Activated naive CD8-positive, alpha-beta T cell (primary cell): ENCODE measurements around the gene ANKRD23.
A peak's percentile ranks its signal among the peaks of the same experiment; 100 is the strongest.
"Not testable (repeated sequence)": the region's sequence is repeated elsewhere in the genome, so short reads cannot be mapped to it uniquely, and the experiment has no call there.

Experiments
- H3K27ac Mint-ChIP-seq: one replicate; pipeline ENCODE4 v1.8.0; 2021; ENCODE audit warnings: mixed read lengths
- H3K27me3 Mint-ChIP-seq: one replicate; pipeline ENCODE4 v1.8.0; 2021; ENCODE audit warnings: mixed read lengths
- H3K36me3 Mint-ChIP-seq: one replicate; pipeline ENCODE4 v1.8.0; 2021; ENCODE audit warnings: mixed read lengths
- H3K4me1 Mint-ChIP-seq: one replicate; pipeline ENCODE4 v1.8.0; 2021; ENCODE audit warnings: low read depth, mixed read lengths
- H3K4me3 Mint-ChIP-seq: one replicate; pipeline ENCODE4 v1.8.0; 2021; ENCODE audit warnings: mild to moderate bottlenecking, mixed read lengths
- H3K9me3 Mint-ChIP-seq: one replicate; pipeline ENCODE4 v1.8.0; 2021; ENCODE audit warnings: low read depth, mixed read lengths

ANKRD23 gene

DNA sequence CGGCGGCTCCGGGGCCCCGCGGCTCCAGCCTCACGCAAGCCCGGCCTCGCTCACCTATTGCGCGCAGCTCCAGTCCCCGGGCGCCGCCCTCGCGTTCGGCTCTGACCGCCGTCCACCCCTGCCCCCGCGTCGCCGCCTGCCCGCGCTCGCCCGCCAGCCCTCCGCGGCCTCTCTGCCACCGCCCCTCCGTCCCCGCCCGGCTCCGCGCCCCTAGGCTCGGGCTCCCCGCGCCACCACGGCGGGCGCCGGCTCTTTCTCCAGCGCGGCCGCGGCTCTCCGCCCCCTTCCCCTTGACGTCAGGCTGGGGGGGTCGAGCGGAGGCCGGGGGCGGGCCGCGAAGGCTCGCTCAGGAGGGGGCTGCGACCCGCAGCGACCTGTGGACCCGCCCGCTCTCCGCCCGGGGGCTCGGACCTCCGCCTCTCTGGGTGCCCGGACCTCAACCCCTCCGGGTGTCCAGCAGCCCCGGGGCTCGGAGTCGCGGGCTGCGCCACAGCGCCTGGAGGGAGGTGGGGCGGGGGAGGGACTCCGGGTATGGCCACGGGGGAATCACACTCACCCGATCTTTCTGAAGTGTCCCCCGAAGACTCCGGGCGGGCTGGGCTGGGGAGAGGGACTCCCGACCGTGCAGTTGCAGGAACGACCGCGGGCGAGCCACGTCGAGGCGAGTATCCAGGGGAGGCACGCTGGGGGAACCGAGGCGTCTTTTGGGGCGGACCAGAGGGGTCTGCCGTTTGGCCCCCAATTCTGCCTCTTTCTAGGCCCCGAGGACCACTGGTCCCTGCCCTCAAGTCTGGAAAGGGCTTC, 26.2 kb upstream of the ANKRD23 start, which contains the start of gene SEMA4C:
SEMA4C (minus strand) TSS at position 259 of the 804 bp plus-strand sequence. CDS start 2,194 bp downstream, outside the sequence.
- Mint-ChIP-seq H3K27me3 (no peaks in the 10 kb centered on the region), H3K4me1 (peaks cover 45% of the 10 kb centered on the region), H3K9me3 (no peaks in the 10 kb centered on the region), H3K4me3 (peak within 1 kb of the TSS; percentile 87), H3K36me3 (no peaks in the 10 kb centered on the region), H3K27ac (peak within 1 kb of the TSS; percentile 64)

DNA sequence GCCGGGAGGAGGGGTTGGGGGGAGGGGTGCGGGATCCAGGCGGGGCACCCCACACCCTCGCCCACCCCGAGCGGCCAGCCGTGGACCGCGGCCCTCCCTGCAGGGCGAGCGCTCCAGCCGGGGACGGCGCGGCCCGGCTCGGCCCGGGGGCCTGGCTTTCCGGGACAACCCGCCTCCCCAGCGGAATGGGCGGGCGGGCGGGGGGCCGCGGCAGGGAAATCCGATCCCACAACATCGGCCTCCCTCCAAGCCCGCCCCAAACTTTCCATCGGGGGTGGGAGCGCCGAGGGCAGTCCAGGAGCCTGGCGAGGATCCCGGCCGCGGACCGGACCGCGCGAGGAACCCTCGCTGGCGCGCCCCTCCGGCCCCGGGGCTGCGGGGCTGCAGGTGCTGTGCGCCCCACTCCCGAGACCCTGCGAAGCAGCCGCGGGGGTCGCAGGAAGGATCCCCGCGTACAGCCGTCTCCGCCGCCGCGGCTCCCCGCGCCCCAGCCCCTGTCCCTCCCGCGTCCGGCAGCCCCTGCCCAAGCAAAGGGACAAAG, 25.5 kb upstream of the ANKRD23 start:
- peaks cover 39% of the 10 kb centered on the region for H3K4me1 Mint-ChIP-seq
- no peaks in the 10 kb centered on the region for H3K9me3 Mint-ChIP-seq
- no peak overlapping the region for H3K4me3 Mint-ChIP-seq

DNA sequence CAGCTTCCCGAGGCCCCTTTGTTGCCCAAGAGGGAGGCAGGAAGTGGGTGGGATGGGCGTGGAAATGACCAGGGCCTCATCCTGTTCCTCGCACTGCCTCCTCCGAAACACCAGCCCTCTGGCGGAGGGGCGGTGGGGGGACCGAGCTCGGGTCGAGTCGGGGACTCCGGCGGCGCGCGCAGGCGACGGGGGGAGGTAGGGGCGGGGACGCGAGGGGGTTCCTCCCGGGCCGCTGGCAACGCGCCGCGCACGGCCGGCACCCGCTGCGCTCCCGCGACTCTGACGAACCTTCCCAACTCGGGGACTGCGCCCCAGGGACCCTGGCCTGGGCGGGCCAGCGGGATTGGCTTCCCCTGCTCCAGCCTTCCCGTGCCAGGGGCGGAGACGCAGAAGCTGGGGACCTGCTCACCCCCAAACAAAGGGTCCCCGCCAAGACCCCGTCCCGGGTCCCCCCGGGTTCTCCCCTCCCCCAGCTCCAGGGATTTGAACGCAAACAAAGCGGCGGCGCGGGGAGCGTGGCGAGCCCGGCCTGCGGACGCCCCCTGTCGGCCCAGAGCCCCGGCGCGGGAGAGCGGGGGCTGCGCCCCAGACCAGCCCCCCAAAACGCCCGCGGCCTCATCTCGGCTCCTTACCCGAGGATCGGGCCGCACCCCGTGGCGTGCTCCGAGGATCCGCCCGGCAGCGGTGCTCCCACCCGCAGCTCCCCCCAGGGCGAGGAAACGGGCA, 24.9 kb upstream of the ANKRD23 start:
- H3K27me3 Mint-ChIP-seq, result no peaks in the 10 kb centered on the region
- H3K4me3 Mint-ChIP-seq, result peak overlapping the region; percentile 86
- H3K9me3 Mint-ChIP-seq, result no peaks in the 10 kb centered on the region
- H3K36me3 Mint-ChIP-seq, result no peaks in the 10 kb centered on the region
- H3K27ac Mint-ChIP-seq, result no peak overlapping the region
- H3K4me1 Mint-ChIP-seq, result peaks cover 33% of the 10 kb centered on the region

More for the DNA sequence above, 25.5 kb upstream of the ANKRD23 start:
- Mint-ChIP-seq H3K36me3 (no peaks in the 10 kb centered on the region), H3K27me3 (no peaks in the 10 kb centered on the region), H3K27ac (no peak overlapping the region)

DNA sequence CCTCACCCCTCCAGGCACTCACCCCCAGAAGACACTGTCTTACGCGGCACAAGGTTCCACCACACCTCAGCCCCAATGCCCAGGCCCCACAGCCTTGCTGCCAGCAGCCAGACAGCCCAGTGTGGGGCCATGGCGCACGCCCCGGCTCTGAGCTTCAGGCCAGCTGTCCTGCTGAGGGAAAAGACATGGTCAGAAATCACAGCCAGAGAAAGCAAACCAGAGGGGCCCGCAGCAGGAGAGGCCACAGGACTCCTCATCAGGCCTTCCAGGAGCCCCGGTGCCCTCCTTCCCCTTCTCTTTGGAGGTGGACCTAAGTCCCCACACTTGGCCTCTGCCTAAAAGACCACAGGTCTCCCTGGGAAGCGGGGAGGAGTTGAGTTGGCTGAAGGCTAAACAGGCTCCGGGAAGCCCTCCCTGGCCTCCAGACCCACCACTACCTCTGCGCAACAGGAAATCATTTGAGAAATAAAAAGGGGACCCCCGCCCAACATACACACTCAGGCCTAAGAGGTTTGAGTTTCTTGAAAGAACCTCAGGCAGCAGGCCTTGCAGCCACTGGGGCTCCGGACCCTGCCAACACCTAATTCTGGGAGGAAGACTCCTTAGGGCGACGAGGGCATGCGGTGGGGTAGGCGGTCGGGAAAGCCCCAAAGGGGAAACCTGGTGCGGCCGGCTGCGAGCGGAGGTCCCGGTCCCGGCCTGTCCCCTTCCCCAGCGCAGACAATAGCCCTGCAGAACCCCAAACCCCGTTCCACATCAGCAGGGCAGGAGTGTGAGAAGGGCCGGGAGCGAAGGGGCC, 24.1 kb upstream of the ANKRD23 start:
- H3K27ac Mint-ChIP-seq, result peak overlapping the region; percentile 75
- no peaks in the 10 kb centered on the region for H3K9me3 Mint-ChIP-seq
- no peaks in the 10 kb centered on the region for H3K36me3 Mint-ChIP-seq
- H3K27me3 Mint-ChIP-seq, result no peaks in the 10 kb centered on the region
- peak overlapping the region; percentile 86 for H3K4me3 Mint-ChIP-seq
- peaks cover 26% of the 10 kb centered on the region for H3K4me1 Mint-ChIP-seq

DNA sequence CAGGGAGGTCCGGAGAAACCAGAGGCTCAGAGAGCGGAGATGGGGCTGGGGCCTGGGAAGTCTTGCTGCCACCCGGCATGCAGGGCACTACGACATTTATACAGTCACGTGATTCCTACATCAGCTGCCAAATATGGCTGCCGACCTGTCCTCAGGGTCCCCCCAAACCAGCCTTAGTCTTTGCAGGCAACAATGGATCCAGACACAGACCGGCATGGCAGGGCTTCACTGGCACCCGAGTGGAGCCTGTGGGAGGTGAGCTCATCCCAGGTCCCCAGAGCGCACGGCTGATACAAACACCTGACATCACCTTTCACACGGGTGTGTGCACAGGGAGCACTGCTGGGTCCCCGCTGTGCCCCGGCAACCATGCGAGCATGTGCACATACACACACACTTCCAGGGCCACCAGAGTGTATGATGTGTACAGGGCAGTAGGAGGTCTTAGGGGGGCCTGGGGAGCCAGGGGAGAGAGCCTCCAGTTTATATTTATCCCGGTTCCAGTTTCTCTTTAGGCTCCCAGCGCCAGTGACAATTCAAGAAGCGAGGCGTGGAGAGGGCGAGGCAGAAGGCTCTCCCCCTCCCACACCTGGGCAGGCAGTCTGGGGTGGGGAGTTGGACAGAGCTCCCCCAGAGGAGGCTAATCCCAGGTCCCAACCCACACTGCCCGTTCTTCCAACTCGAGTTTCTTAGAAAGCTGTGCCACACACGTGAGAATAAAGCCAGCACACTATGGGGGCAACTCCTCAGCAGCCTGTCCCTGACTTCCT, 23.4 kb upstream of the ANKRD23 start:
- H3K27ac Mint-ChIP-seq, result peak overlapping the region; percentile 75
- peak overlapping the region; percentile 86 for H3K4me3 Mint-ChIP-seq
- H3K9me3 Mint-ChIP-seq, result no peaks in the 10 kb centered on the region
- H3K4me1 Mint-ChIP-seq, result peaks cover 25% of the 10 kb centered on the region
- no peaks in the 10 kb centered on the region for H3K27me3 Mint-ChIP-seq
- no peaks in the 10 kb centered on the region for H3K36me3 Mint-ChIP-seq

DNA sequence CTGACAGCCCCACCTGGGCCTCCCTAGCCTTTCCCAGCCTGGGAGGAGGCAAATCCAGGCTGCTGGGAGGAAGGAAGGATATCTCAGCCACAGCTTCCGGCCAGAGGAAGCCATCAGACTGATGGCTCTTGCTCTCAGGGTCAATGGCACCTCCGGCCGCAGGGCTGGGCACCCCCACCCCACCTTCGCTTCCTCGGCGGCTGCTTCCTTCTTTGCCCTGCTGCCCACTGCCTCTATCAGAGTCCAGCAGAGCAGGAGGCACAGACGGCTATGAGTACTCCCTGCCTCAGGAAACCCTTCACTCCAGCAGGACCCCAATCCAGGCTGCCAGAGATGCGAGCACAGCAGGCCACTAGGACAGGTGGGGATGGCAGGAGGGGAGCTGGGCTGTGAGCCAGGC, 22.8 kb upstream of the ANKRD23 start:
- H3K27ac Mint-ChIP-seq, result no peak overlapping the region
- H3K27me3 Mint-ChIP-seq, result no peaks in the 10 kb centered on the region
- no peaks in the 10 kb centered on the region for H3K9me3 Mint-ChIP-seq
- H3K4me3 Mint-ChIP-seq, result peak overlapping the region; percentile 40
- H3K4me1 Mint-ChIP-seq, result peaks cover 25% of the 10 kb centered on the region
- H3K36me3 Mint-ChIP-seq, result no peaks in the 10 kb centered on the region

DNA sequence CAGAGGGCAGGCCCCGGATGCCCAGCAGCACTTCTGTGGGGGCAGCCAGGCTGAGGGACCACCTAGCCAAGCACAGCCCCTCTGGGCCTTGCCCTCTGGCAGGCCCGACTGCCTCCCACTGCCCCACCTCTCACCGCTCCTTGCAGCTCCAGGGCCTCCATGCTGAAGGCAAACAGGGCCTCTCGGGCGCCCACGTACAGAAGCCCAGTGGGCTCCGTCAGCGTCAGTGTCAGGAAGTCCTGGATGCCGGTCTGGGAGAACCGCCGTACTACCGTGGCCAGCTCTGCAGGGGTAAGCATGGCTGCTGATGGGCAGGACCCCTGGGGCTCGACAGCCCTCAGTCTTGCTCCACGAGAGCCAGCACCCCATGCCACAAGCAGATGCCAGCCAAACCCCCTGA, 22.3 kb upstream of the ANKRD23 start:
- Mint-ChIP-seq H3K27me3 (no peaks in the 10 kb centered on the region), H3K9me3 (no peaks in the 10 kb centered on the region), H3K4me1 (peaks cover 23% of the 10 kb centered on the region), H3K4me3 (no peak overlapping the region), H3K36me3 (no peaks in the 10 kb centered on the region), H3K27ac (no peak overlapping the region)

DNA sequence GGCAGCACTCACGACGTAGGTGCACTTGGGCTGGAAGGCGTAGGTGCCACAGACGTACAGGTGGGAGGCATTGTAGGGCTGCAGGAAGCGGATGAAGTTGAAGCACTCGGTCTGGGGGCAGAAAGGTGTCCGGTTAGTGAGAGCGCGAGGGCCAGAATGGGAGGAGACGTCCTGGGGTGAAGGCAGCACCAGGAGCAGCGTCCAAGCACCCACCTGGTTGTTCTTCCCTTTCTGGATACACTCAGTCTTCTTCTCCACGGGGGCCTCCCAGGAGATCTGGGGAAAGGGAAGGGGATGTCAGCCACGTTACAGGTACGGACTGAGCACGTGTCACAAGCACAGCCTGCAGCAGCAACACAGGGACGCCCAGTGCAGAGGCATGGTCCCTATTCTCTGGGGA, 21.8 kb upstream of the ANKRD23 start:
- H3K27me3 Mint-ChIP-seq, result no peaks in the 10 kb centered on the region
- H3K4me3 Mint-ChIP-seq, result no peak overlapping the region
- peaks cover 18% of the 10 kb centered on the region for H3K4me1 Mint-ChIP-seq
- no peak overlapping the region for H3K27ac Mint-ChIP-seq
- H3K36me3 Mint-ChIP-seq, result no peaks in the 10 kb centered on the region
- no peaks in the 10 kb centered on the region for H3K9me3 Mint-ChIP-seq

DNA sequence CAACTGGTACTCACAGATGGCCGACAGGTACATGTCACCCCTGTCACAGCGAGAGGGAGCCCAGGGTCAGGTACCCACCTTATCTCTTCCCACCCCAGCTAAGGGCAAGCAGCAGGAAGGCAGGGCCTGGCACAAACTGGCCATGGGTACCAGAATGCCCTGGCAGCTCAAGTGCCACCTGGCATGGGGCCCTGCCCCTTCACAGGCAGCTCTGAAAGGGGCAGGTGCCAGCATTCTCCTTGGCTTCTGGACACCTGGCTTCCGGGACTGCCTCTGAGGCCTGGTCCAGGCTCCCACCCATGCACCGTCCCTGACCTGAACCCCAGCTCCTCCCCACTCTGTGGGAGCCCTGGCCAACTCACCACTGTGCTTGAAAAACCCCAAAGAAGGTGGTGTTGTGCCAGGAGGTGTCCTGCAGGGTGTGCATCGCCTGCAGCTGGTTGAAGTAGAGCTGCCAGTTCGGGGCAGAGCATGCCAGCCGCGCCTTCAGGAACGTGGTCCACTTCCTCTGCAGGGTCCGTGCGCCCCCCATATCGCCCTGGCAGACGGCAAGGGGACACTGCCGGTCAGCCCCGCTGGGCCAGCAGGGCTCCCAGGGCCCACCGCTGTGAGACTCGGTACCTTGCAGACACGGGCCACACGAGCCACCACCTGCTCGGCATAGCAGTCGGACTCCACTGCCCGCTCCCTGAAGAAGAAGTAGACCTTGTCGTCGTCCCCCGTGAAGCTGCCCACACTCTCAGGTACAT, 20.7 kb upstream of the ANKRD23 start:
- Mint-ChIP-seq H3K27ac (no peak overlapping the region), H3K4me3 (no peak overlapping the region), H3K36me3 (no peaks in the 10 kb centered on the region), H3K9me3 (no peaks in the 10 kb centered on the region), H3K4me1 (peaks cover 26% of the 10 kb centered on the region), H3K27me3 (no peaks in the 10 kb centered on the region)

DNA sequence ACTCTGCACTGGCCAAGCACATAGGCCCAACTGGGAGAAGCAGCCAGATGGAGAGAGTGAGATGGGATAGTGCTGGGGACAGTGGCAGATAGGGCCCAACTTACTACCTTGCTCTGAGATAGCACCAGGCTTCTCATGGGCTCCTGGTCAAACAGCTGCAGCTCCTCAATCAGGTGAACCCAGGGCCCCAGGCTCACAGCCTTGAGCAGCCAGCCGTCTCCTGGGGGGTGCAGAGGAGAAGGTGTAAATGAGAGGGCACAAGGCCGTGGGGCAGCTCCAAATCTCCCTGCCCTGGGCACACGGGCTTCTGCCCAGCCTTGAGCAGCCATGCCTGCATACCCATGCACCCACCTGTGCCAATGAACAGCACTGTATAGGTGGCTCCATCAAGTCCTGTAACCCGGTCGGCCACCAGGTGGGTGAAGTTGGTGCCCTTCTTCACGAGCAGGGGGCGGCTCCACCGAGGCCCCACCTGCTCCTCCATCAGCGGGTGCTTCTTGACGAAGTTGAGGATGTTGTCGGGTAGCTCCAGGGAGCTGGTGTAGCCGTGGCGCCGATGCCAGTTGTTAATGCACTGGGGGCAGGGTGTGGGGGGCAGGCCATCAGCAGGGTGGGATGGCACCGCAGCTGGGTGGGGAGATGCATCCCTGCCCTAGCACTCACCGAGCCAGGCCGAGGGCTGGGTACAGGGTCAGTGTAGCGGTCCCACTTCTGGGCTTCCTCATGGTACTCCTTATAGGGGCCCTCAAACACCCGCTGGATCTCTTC, 19.9 kb upstream of the ANKRD23 start:
- no peak overlapping the region for H3K27ac Mint-ChIP-seq
- no peak overlapping the region for H3K4me3 Mint-ChIP-seq
- peaks cover 34% of the 10 kb centered on the region for H3K4me1 Mint-ChIP-seq
- no peaks in the 10 kb centered on the region for H3K27me3 Mint-ChIP-seq
- H3K9me3 Mint-ChIP-seq, result no peaks in the 10 kb centered on the region
- H3K36me3 Mint-ChIP-seq, result no peaks in the 10 kb centered on the region

DNA sequence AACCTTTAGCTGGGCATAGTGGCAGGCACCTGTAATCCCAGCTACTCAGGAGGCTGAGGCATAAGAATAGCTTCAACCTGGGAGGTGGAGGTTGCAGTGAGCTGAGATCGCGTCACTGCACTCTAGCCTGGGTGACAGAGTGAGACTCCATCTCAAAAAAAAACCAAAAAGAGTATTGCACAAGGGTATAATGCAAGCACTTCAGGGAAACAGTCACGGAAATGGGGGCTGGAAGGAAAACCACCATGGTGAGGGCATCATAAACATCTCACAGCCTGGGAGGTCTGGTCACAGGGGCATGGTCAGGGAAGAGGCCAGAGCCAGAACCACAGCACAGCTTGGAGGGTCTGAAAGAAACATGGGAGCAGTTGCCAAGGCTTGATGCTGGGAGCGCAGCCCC, 19.2 kb upstream of the ANKRD23 start:
- H3K4me1 Mint-ChIP-seq, result peaks cover 33% of the 10 kb centered on the region
- H3K27me3 Mint-ChIP-seq, H3K36me3 Mint-ChIP-seq, H3K4me3 Mint-ChIP-seq, H3K9me3 Mint-ChIP-seq, H3K27ac Mint-ChIP-seq: not testable (repeated sequence)

DNA sequence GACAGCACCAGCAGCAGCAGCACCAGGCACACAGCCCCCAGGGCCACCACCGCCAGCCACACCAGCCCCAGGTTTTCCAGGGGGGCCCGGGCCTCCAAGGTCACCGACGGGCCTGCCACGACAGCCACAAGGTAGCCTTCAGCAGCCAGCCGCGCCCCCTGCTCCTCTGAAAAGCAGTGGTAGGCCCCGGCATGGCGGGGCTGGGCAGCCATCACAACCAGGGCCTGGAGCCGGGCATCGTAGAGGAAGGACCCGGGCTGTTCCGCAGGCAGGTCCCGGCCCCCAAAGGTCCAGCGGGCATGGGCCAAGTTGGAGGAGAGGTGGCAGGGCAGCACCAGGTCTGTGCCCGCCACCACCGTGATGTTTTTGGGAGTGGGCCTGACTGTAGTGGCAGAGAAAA, 17.3 kb upstream of the ANKRD23 start:
- Mint-ChIP-seq H3K36me3 (no peaks in the 10 kb centered on the region), H3K4me3 (no peak overlapping the region), H3K27me3 (no peaks in the 10 kb centered on the region), H3K27ac (no peak overlapping the region), H3K4me1 (peaks cover 32% of the 10 kb centered on the region), H3K9me3 (no peaks in the 10 kb centered on the region)
